Smooth muscle cell (in vitro differentiated cells): Measurements from ENCODE around the gene GALNS. TPM values are rescaled to one million over a fixed set of nuclear protein-coding genes. Genes with fewer than 3 reads are reported as not detected.

Experiments
- DNase-seq: peaks from one replicate; lab custom pipeline; 2025; ENCODE audit not compliant: unreplicated experiment; lab: John Stamatoyannopoulos, UW
- H2AFZ ChIP-seq: fragments of 200-600 bp; sonication (generic); 2 replicates; pipeline ENCODE4 v1.6.0; 2016; ENCODE audit warnings: antibody characterized with exemption, low read depth, mild to moderate bottlenecking
- H3F3A ChIP-seq: fragments of 200-600 bp; sonication (generic); 2 replicates; pipeline ENCODE4 v1.6.0; 2017; ENCODE audit warnings: antibody characterized with exemption, low read depth
- H3K27ac ChIP-seq: fragments of 200-600 bp; sonication (generic); 2 replicates; pipeline ENCODE4 v1.5.1; 2016; ENCODE audit warnings: low read depth, mild to moderate bottlenecking
- H3K27me3 ChIP-seq: fragments of 200-600 bp; sonication (generic); 2 replicates; pipeline ENCODE4 v1.6.1; 2016; ENCODE audit warnings: low read depth, mild to moderate bottlenecking
- H3K36me3 ChIP-seq: fragments of 200-600 bp; sonication (generic); 2 replicates; pipeline ENCODE4 v1.5.1; 2016; ENCODE audit warnings: low read depth
- H3K4me1 ChIP-seq: fragments of 200-600 bp; sonication (generic); 2 replicates; pipeline ENCODE4 v1.5.1; 2016; ENCODE audit warnings: low read depth
- H3K4me2 ChIP-seq: fragments of 200-600 bp; sonication (generic); 2 replicates; pipeline ENCODE4 v1.6.0; 2016; ENCODE audit warnings: mild to moderate bottlenecking
- H3K4me3 ChIP-seq: fragments of 200-600 bp; sonication (generic); 2 replicates; pipeline ENCODE4 v1.5.1; 2016; ENCODE audit warnings: mild to moderate bottlenecking
- H3K79me2 ChIP-seq: fragments of 200-600 bp; sonication (generic); 2 replicates; pipeline ENCODE4 v1.6.0; 2016; ENCODE audit warnings: low read depth, mild to moderate bottlenecking
- H3K9ac ChIP-seq: fragments of 200-600 bp; sonication (generic); 2 replicates; pipeline ENCODE4 v1.6.0; 2016; ENCODE audit warnings: low read depth
- H3K9me3 ChIP-seq: fragments of 200-600 bp; sonication (generic); replicated peaks from 2 replicates; pipeline ENCODE4 v1.5.1; 2016; ENCODE audit warnings: low read depth
- H4K20me1 ChIP-seq: fragments of 200-600 bp; sonication (generic); 2 replicates; pipeline ENCODE4 v1.6.0; 2016; ENCODE audit warnings: low read depth
- WGBS: methylation state at CpG from one replicate; pipeline ENCODE4 v1.1.7; 2016; ENCODE audit warnings: low lambda C conversion rate; 5-methylcytosine and 5-hydroxymethylcytosine counted together
- polyA plus RNA-seq: library from polyadenylated mRNA; unstranded; fragments of >200 nt; fragmentation: Nextera tagmentation; extraction: Ambion mirVana; gene quantifications from 2 replicates; pipeline ENCODE4 v1.2.1, GENCODE V29; 2016
- total RNA-seq: library from RNA; depleted of rRNA; stranded (reverse); fragments of >200 nt; gene quantifications from 2 replicates; pipeline ENCODE4 v1.2.3, GENCODE V29; 2014
- TF ChIP-seq, protein P1 (sequence below): fragments of 200-600 bp; sonication (generic); IDR thresholded peaks from 2 replicates; pipeline ENCODE4 v1.5.1; 2017; ENCODE audit warnings: borderline replicate concordance, mild to moderate bottlenecking, antibody characterized with exemption; ENCODE audit not compliant: insufficient read depth, poor library complexity, severe bottlenecking

The GALNS gene
- total and polyA plus RNA-seq, 2 experiments from 2014 or later = 20.8 to 21.3 TPM

DNA sequence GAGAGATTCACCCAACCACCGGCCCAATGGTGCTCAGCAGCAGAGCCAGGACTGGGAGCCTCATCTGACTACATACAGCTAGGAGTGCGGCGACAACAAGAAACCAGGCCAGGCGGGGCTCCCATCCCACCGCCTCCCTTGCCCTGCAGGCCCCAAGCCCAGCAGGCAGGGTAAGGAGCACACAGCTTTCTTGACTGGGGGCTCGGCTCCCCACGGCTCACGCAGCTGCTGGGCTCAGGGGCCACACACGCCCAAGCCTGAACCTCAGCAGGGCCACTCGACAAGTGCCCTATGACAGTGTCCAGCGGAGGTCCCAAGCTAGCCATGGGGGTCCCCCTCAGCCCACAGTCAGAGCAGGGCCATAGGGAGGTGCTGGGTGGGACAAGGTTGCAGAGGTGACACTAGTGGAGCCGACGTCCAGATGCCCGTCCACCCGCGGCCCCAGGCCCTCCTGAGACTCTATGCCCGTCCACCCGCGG, 85.4 kb downstream of the GALNS start:
- no peaks in the 10 kb centered on the region for H3K36me3 ChIP-seq
- peak overlapping the region; percentile 78 for H3K4me2 ChIP-seq
- peaks cover 68% of the 10 kb centered on the region for H3K79me2 ChIP-seq
- no peak overlapping the region for H3K4me3 ChIP-seq
- H2AFZ ChIP-seq = no peak overlapping the region
- peaks cover 14% of the 10 kb centered on the region for H3F3A ChIP-seq
- WGBS = 72% methylated on average over 14 of the region's 19 CpGs
- DNase-seq = no peak
- peak overlapping the region; percentile 83 for H3K27ac ChIP-seq
- H3K27me3 ChIP-seq = no peaks in the 10 kb centered on the region
- no peaks in the 10 kb centered on the region for H3K9me3 ChIP-seq
- TF ChIP-seq, protein P1, sequence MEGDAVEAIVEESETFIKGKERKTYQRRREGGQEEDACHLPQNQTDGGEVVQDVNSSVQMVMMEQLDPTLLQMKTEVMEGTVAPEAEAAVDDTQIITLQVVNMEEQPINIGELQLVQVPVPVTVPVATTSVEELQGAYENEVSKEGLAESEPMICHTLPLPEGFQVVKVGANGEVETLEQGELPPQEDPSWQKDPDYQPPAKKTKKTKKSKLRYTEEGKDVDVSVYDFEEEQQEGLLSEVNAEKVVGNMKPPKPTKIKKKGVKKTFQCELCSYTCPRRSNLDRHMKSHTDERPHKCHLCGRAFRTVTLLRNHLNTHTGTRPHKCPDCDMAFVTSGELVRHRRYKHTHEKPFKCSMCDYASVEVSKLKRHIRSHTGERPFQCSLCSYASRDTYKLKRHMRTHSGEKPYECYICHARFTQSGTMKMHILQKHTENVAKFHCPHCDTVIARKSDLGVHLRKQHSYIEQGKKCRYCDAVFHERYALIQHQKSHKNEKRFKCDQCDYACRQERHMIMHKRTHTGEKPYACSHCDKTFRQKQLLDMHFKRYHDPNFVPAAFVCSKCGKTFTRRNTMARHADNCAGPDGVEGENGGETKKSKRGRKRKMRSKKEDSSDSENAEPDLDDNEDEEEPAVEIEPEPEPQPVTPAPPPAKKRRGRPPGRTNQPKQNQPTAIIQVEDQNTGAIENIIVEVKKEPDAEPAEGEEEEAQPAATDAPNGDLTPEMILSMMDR = no peak
- H3K4me1 ChIP-seq = peaks cover 55% of the 10 kb centered on the region
- no peak overlapping the region for H3K9ac ChIP-seq
- H4K20me1 ChIP-seq = peaks cover 95% of the 10 kb centered on the region

DNA sequence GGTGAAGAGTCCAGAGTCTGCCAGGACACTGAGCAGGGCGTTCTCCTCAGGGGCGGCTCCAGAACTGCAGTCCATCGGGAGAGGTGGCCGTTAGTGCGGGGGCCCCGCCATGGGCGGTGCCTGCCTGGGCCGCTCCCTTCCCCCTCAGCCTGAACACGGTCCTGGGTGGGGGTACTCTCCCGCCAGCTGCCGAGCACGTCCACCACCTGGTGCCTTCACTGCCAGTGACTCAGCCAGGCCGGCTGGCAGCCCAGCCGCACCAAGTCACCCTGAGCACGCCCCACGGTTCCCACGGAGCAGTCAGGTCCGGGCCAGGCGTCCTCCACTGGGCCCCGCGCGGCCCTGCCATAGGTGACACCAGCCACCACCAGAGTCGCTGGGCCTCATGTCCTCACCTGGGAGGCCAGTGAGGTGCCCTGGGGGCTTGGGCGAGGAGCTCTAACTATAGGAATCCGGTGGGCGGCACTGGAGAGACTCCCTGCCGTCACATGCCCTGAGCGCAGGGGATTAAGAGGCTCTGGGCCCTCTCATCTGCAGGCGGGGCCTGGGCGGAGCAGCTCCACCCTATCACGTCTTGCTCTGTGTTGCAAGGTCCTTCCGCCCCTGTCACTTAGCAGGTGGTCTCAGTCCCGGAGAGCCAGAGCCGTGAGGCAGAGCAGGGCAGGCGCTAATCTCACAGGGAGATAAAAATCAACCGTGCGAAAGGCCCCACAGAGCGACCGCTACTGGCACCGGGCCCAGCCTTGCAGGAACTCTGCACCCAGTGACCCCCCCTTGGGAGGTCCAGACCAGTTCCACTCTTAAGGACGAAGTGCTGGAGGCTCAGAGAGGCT, 86.1 kb downstream of the GALNS start:
- Histone ChIP-seq H3K36me3 (no peaks in the 10 kb centered on the region), H3K4me1 (peaks cover 55% of the 10 kb centered on the region), H3K27me3 (no peaks in the 10 kb centered on the region), H3F3A (peaks cover 14% of the 10 kb centered on the region), H3K4me2 (peak overlapping the region; percentile 78), H3K9ac (peak overlapping the region; percentile 50), H3K79me2 (peaks cover 71% of the 10 kb centered on the region), H2AFZ (no peak overlapping the region), H3K27ac (peak overlapping the region; percentile 83), H4K20me1 (peaks cover 97% of the 10 kb centered on the region), H3K4me3 (no peak overlapping the region), H3K9me3 (no peaks in the 10 kb centered on the region)
- WGBS = 21% methylated on average over 41 of the region's 41 CpGs
- TF ChIP-seq, protein P1 = no peak
- DNase-seq = peak; percentile 76

DNA sequence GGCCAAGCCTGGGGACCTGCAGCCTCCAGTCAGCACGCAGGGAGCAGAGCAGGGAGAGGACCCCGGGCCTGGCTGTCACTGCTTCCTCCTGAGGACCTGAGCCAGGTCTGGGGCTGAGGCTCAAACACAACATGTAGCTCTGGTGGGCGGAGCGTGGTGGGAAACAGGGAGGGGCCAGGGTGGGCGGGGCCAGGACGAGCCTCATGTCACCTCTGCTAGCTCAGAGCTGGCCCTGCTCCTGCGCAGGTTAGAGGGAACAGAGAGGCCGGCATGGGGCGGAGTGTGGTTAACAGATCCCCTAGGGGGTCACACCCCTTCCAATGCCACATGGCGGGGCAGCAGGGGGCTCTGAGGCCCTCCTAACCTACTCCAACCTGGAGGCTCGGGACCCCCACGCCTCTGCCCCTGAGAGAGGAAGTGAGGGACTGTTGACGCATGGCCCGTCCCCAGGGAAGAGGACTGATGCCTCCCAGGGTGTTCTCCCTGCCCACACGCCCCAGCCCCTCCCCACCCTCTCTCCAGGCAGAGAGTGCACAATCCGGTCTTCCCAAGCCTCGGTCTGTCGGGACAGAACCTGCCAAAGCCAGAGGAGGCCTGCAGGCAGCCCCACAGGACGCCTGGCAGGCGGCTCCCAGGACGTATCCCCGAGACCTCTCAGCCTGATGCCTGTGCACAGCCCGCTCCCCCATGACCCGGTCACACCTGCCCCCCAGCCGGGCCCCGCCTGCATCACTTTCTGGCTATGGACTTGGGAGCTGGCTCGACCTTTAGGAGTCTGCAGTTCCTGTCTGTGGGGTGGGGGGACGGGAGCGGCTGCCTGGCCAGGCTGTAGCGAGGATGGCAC, 86.9 kb downstream of the GALNS start:
- H3K27me3 ChIP-seq = no peaks in the 10 kb centered on the region
- H3F3A ChIP-seq = peaks cover 14% of the 10 kb centered on the region
- peaks cover 55% of the 10 kb centered on the region for H3K4me1 ChIP-seq
- no peaks in the 10 kb centered on the region for H3K36me3 ChIP-seq
- TF ChIP-seq, protein P1 = no peak
- peaks cover 71% of the 10 kb centered on the region for H3K79me2 ChIP-seq
- H3K4me3 ChIP-seq = no peak overlapping the region
- peak overlapping the region; percentile 83 for H3K27ac ChIP-seq
- no peak for DNase-seq
- H3K9ac ChIP-seq = peak overlapping the region; percentile 50
- H4K20me1 ChIP-seq = peaks cover 97% of the 10 kb centered on the region
- H3K4me2 ChIP-seq = peak overlapping the region; percentile 78
- H3K9me3 ChIP-seq = no peaks in the 10 kb centered on the region
- WGBS = 58% methylated on average over 28 of the region's 30 CpGs
- H2AFZ ChIP-seq = no peak overlapping the region
